DND-41 (cell line): ENCODE measurements around the gene FAM83F.

Experiments
- EZH2 ChIP-seq: IDR thresholded peaks from 3 replicates; pipeline ENCODE4 v1.6.1; 2012; ENCODE audit warnings: borderline replicate concordance, low read depth, mild to moderate bottlenecking, moderate library complexity, low read length, inconsistent platforms; ENCODE audit not compliant: severe bottlenecking
- TF ChIP-seq, protein P1 (sequence below): IDR thresholded peaks from 2 replicates; pipeline ENCODE4 v1.5.1; 2012; ENCODE audit warnings: borderline replicate concordance, low read length, moderate library complexity, mild to moderate bottlenecking; ENCODE audit not compliant: poor library complexity, severe bottlenecking; ENCODE audit errors: extremely low read depth

DNA sequence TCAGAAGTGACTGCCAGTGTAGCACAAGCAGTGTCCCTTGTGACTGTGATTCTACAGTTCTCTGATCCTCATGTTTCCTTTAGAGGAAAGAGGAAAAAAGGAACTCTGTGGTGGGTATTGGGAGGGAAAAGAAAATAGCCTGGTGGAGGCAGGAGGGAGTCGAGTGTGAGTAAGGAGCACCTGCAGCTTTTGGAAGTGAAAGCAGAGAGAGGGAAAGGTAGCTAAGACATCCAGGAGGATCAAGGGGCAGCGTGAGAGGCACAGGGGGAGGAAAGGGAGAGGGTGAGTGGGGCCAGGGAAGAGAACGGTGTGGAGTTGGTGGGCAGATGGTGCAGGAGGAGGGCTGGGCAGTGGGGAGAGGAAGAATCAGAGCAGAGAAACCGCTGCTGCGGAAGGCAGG lies 22.1 kb upstream of the FAM83F start:
- TF ChIP-seq, protein P1, sequence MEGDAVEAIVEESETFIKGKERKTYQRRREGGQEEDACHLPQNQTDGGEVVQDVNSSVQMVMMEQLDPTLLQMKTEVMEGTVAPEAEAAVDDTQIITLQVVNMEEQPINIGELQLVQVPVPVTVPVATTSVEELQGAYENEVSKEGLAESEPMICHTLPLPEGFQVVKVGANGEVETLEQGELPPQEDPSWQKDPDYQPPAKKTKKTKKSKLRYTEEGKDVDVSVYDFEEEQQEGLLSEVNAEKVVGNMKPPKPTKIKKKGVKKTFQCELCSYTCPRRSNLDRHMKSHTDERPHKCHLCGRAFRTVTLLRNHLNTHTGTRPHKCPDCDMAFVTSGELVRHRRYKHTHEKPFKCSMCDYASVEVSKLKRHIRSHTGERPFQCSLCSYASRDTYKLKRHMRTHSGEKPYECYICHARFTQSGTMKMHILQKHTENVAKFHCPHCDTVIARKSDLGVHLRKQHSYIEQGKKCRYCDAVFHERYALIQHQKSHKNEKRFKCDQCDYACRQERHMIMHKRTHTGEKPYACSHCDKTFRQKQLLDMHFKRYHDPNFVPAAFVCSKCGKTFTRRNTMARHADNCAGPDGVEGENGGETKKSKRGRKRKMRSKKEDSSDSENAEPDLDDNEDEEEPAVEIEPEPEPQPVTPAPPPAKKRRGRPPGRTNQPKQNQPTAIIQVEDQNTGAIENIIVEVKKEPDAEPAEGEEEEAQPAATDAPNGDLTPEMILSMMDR = no peak
- no peak for TF ChIP-seq EZH2
